WTC11 (cell line): ENCODE data around the gene PPP1R2C. TPM values are rescaled to one million over a fixed set of nuclear protein-coding genes. Genes with fewer than 3 reads are reported as not detected.

Experiments
- ATAC-seq: fragments of 200-7000 bp; cut with Tn5 transposase; 2 replicates; pipeline ENCODE4 v1.10.0; 2021; ENCODE audit warnings: mild to moderate bottlenecking, moderate library complexity
- CTCF ChIA-PET: fragments of 300-600 bp; sonication (Branson Sonifier 250); formaldehyde crosslinking; loops from one replicate; lab custom pipeline; 2021; ENCODE audit warnings: antibody characterized with exemption; lab: Charles Lee
- POLR2A ChIA-PET: fragments of 350-600 bp; sonication (Branson Sonifier 250); formaldehyde crosslinking; loops from one replicate; lab custom pipeline; 2021; ENCODE audit warnings: antibody characterized with exemption; lab: Charles Lee
- DNase-seq: peaks from one replicate; pipeline ENCODE4 v3.0.0; 2021; ENCODE audit warnings: low spot score
- H3K27ac Mint-ChIP-seq: 2 replicates; pipeline ENCODE4 v1.8.0; 2021; ENCODE audit warnings: mixed read lengths
- H3K27me3 Mint-ChIP-seq: 2 replicates; pipeline ENCODE4 v1.8.0; 2021; ENCODE audit warnings: low read depth, mild to moderate bottlenecking, moderate library complexity, mixed read lengths
- H3K36me3 Mint-ChIP-seq: 2 replicates; pipeline ENCODE4 v1.8.0; 2021; ENCODE audit warnings: mixed read lengths
- H3K4me1 Mint-ChIP-seq: 2 replicates; pipeline ENCODE4 v1.8.0; 2022; ENCODE audit warnings: mixed read lengths
- H3K4me3 Mint-ChIP-seq: 2 replicates; pipeline ENCODE4 v1.8.0; 2021; ENCODE audit warnings: mild to moderate bottlenecking, moderate library complexity, mixed read lengths
- H3K9me3 Mint-ChIP-seq: 2 replicates; pipeline ENCODE4 v1.8.0; 2021; ENCODE audit warnings: mixed read lengths
- ATF6 ChIP-seq: sonication (generic); formaldehyde crosslinking; IDR thresholded peaks from 2 replicates; pipeline ENCODE4 v1.8.1; 2023; ENCODE audit warnings: mild to moderate bottlenecking, missing genetic modification reagents
- CREM ChIP-seq: sonication (generic); formaldehyde crosslinking; IDR thresholded peaks from 2 replicates; pipeline ENCODE4 v1.8.1; 2022; ENCODE audit warnings: mild to moderate bottlenecking, missing genetic modification reagents, moderate library complexity
- E2F1 ChIP-seq: sonication (generic); formaldehyde crosslinking; IDR thresholded peaks from 2 replicates; pipeline ENCODE4 v1.8.0; 2022; ENCODE audit warnings: mild to moderate bottlenecking, missing genetic modification reagents
- FOXP4 ChIP-seq: sonication (generic); formaldehyde crosslinking; IDR thresholded peaks from 2 replicates; pipeline ENCODE4 v1.8.0; 2022; ENCODE audit warnings: mild to moderate bottlenecking, missing genetic modification reagents
- HMGA2 ChIP-seq: fragments of 250-450 bp; sonication (Bioruptor Pico); IDR thresholded peaks from 2 replicates; pipeline ENCODE4 v1.4.0; 2021; ENCODE audit warnings: mild to moderate bottlenecking, moderate library complexity
- IRF1 ChIP-seq: sonication (generic); formaldehyde crosslinking; IDR thresholded peaks from 2 replicates; pipeline ENCODE4 v1.8.0; 2023; ENCODE audit warnings: missing genetic modification reagents
- IRF2 ChIP-seq: sonication (generic); formaldehyde crosslinking; IDR thresholded peaks from 2 replicates; pipeline ENCODE4 v1.8.0; 2022; ENCODE audit warnings: low read depth, missing genetic modification reagents, borderline replicate concordance
- JUN ChIP-seq: sonication (generic); formaldehyde crosslinking; IDR thresholded peaks from 2 replicates; pipeline ENCODE4 v1.8.0; 2023; ENCODE audit warnings: mild to moderate bottlenecking, missing genetic modification reagents
- MAX ChIP-seq: sonication (generic); formaldehyde crosslinking; IDR thresholded peaks from 2 replicates; pipeline ENCODE4 v1.8.0; 2022; ENCODE audit warnings: mild to moderate bottlenecking, missing genetic modification reagents
- MXD4 ChIP-seq: fragments of 250-450 bp; sonication (Bioruptor Pico); IDR thresholded peaks from 2 replicates; pipeline ENCODE4 v1.8.0; 2021; ENCODE audit warnings: mild to moderate bottlenecking, moderate library complexity, borderline replicate concordance
- NFYB ChIP-seq: sonication (generic); formaldehyde crosslinking; conservative IDR thresholded peaks from 2 replicates; pipeline ENCODE4 v1.8.0; 2022; ENCODE audit warnings: low read depth, missing genetic modification reagents
- TEAD4 ChIP-seq: sonication (generic); formaldehyde crosslinking; IDR thresholded peaks from 2 replicates; pipeline ENCODE4 v1.8.0; 2022; ENCODE audit warnings: mild to moderate bottlenecking, missing genetic modification reagents
- ZNF396 ChIP-seq: fragments of 250-450 bp; sonication (Bioruptor Pico); IDR thresholded peaks from 2 replicates; pipeline ENCODE4 v1.8.0; 2021; ENCODE audit warnings: mild to moderate bottlenecking, moderate library complexity, borderline replicate concordance
- ZNF512 ChIP-seq: sonication (generic); formaldehyde crosslinking; IDR thresholded peaks from 2 replicates; pipeline ENCODE4 v1.8.1; 2022; ENCODE audit warnings: missing genetic modification reagents, borderline replicate concordance
- ZNF671 ChIP-seq: fragments of 250-450 bp; sonication (Bioruptor Pico); IDR thresholded peaks from 2 replicates; pipeline ENCODE4 v1.8.0; 2021; ENCODE audit warnings: mild to moderate bottlenecking
- total RNA-seq: library from RNA; stranded (reverse); gene quantifications from 3 replicates; pipeline ENCODE4 v1.2.3, GENCODE V29; 2021

The PPP1R2C gene
- total RNA-seq, 1 experiment from 2014 or later, result not detected

GRCh38 chrX:42751573-42751972 lies 26.4 kb downstream of the PPP1R2C start:
- peaks cover 3% of the 10 kb centered on the region for H3K27me3 Mint-ChIP-seq
- ChIA-PET CTCF (interaction anchor here (0.7 kb wide), 1 partner anchor 36 kb away, joined by 3 read pairs; no protein-coding TSS in a partner anchor), POLR2A (no interaction called here)
- no peak for TF ChIP-seq ZNF512
- TF ChIP-seq IRF2 (CRISPR knock-in tag), result no peak
- no peak for DNase-seq
- H3K27ac Mint-ChIP-seq, result no peak overlapping the region
- peaks cover 20% of the 10 kb centered on the region for H3K4me1 Mint-ChIP-seq
- peaks cover 10% of the 10 kb centered on the region; the same call in 1 of the 2 replicates for H3K36me3 Mint-ChIP-seq
- H3K4me3 Mint-ChIP-seq, result no peak overlapping the region
- ATAC-seq, result no peak
- peaks cover 16% of the 10 kb centered on the region for H3K9me3 Mint-ChIP-seq

GRCh38 chrX:42748067-42748850 lies 29.7 kb downstream of the PPP1R2C start:
- Mint-ChIP-seq H3K36me3 (peaks cover 10% of the 10 kb centered on the region; the same call in 1 of the 2 replicates), H3K4me1 (peaks cover 16% of the 10 kb centered on the region), H3K9me3 (peaks cover 16% of the 10 kb centered on the region), H3K4me3 (no peak overlapping the region), H3K27ac (no peak overlapping the region), H3K27me3 (no peaks in the 10 kb centered on the region)
- no peak for TF ChIP-seq MXD4 (CRISPR knock-in tag)
- TF ChIP-seq IRF1 (CRISPR knock-in tag), result no peak
- no peak for TF ChIP-seq HMGA2 (CRISPR knock-in tag)
- no peak for TF ChIP-seq NFYB
- TF ChIP-seq FOXP4 (CRISPR knock-in tag), result no peak
- TF ChIP-seq ZNF396 (CRISPR knock-in tag), result no peak
- TF ChIP-seq ZNF671, result no peak
- TF ChIP-seq CREM (CRISPR knock-in tag), result no peak
- no peak for TF ChIP-seq TEAD4
- TF ChIP-seq ATF6 (CRISPR knock-in tag), result no peak
- no peak for TF ChIP-seq JUN (CRISPR knock-in tag)
- no peak for TF ChIP-seq E2F1
- no peak for TF ChIP-seq MAX (CRISPR knock-in tag)
- CTCF ChIA-PET, result no interaction called here
- ATAC-seq, result no peak
- no peak for DNase-seq
- POLR2A ChIA-PET, result no interaction called here
